HG03442 (cell line): ENCODE data around the gene HIRA.
"Not testable (repeated sequence)": the region's sequence is repeated elsewhere in the genome, so short reads cannot be mapped to it uniquely, and the experiment has no call there.

Source experiments
- ATAC-seq: cut with Tn5 transposase; IDR thresholded peaks from one replicate; pipeline ENCODE4 v1.9.1; 2021; ENCODE audit warnings: mild to moderate bottlenecking, moderate library complexity; ENCODE audit not compliant: unreplicated experiment

The HIRA gene

GRCh38 chr22:19336133-19337075, 95.1 kb downstream of the HIRA start:
- no peak for ATAC-seq

GRCh38 chr22:19331975-19332374, 99.6 kb downstream of the HIRA start:
- no peak for ATAC-seq

- no peak for ATAC-seq
Observed at GRCh38 chr22:19331474-19331873, 100.1 kb downstream of the HIRA start.

- no peak for ATAC-seq
Observed at GRCh38 chr22:19330865-19331418, 100.6 kb downstream of the HIRA start.

GRCh38 chr22:19330205-19330604, 101.3 kb downstream of the HIRA start:
- not testable (repeated sequence) for ATAC-seq

- ATAC-seq = no peak
Observed at GRCh38 chr22:19329454-19329853, 102.1 kb downstream of the HIRA start.

GRCh38 chr22:19325296-19325948, 106.1 kb downstream of the HIRA start:
- ATAC-seq = no peak

GRCh38 chr22:19323420-19323819, 108.1 kb downstream of the HIRA start:
- ATAC-seq = not testable (repeated sequence)

- ATAC-seq = no peak
Observed at GRCh38 chr22:19321757-19322156, 109.8 kb downstream of the HIRA start.

- not testable (repeated sequence) for ATAC-seq
Observed at GRCh38 chr22:19320136-19320535, 111.4 kb downstream of the HIRA start.

GRCh38 chr22:19319281-19319680, 112.3 kb downstream of the HIRA start:
- no peak for ATAC-seq

- ATAC-seq = no peak
Observed at GRCh38 chr22:19317865-19318264, 113.7 kb downstream of the HIRA start.

GRCh38 chr22:19307872-19308271, 123.7 kb downstream of the HIRA start:
- ATAC-seq = no peak

- ATAC-seq = not testable (repeated sequence)
Observed at GRCh38 chr22:19306535-19306934, 125.0 kb downstream of the HIRA start.

GRCh38 chr22:19304547-19304946, 127.0 kb downstream of the HIRA start:
- ATAC-seq = no peak

- no peak for ATAC-seq
Observed at GRCh38 chr22:19303785-19304184, 127.7 kb downstream of the HIRA start.

GRCh38 chr22:19295733-19296132, 135.8 kb downstream of the HIRA start:
- no peak for ATAC-seq

- ATAC-seq = no peak
Observed at GRCh38 chr22:19292458-19293230, 138.9 kb downstream of the HIRA start.

GRCh38 chr22:19291580-19292457, 139.7 kb downstream of the HIRA start, which contains the start of gene CLTCL1:
Gene CLTCL1 (minus strand): TSS chr22:19291719. CDS start chr22:19291641, 78 bp downstream.
- ATAC-seq = no peak

- ATAC-seq = no peak
Observed at GRCh38 chr22:19291218-19291579, 140.3 kb downstream of the HIRA start.
